ENCODE results near the gene FAM219B. TPM values are rescaled to one million over a fixed set of nuclear protein-coding genes. Genes with fewer than 3 reads are reported as not detected.

Gene FAM219B
- total and polyA plus RNA-seq, 2 of the 4 experiments (the other 2 are of a cell fraction), result 24.9 to 48.7 TPM

GRCh38 chr15:74892931-74893330, 13.7 kb downstream of the FAM219B start:
- Histone ChIP-seq H4K20me1 (ENCODE audit: insufficient read depth, low read length) (no peaks in the 10 kb centered on the region; the same call in 1 of the 2 replicates), H3K36me3 (ENCODE audit: control insufficient read depth, insufficient read depth, low read length) (peaks cover 38% of the 10 kb centered on the region), H3K9ac (ENCODE audit: low read depth, low read length) (no peak overlapping the region), H3K14ac (replicated peaks; ENCODE audit: low read depth, low read length) (no peak overlapping the region), H2BK15ac (ENCODE audit: low read depth, low read length) (no peak overlapping the region), H2AK5ac (ENCODE audit: low read depth, low read length) (no peak overlapping the region), H3K4ac (ENCODE audit: low read depth, low read length) (no peak overlapping the region), H2AK9ac (replicated peaks; ENCODE audit: low read depth, low read length, poor library complexity) (peak overlapping the region; percentile 68), H3K27ac (ENCODE audit: insufficient read depth, low read length) (no peak overlapping the region), H3K4me2 (ENCODE audit: low read depth, low read length) (no peak overlapping the region), H3K23ac (ENCODE audit: low read depth, low read length) (no peak overlapping the region), H4K8ac (ENCODE audit: low read depth in 2 of 2, low read length in 2 of 2) (no peak overlapping the region), H3K27me3 (ENCODE audit: control insufficient read depth, insufficient read depth, low read length) (no peaks in the 10 kb centered on the region), H2BK20ac (ENCODE audit: low read depth, low read length) (no peak overlapping the region), H3K9me3 (ENCODE audit: control insufficient read depth, insufficient read depth, low read length) (no peaks in the 10 kb centered on the region), H3K4me1 (ENCODE audit: control insufficient read depth, insufficient read depth, low read length) (peaks cover 9% of the 10 kb centered on the region), H3K9me1 (ENCODE audit: insufficient read depth, low read length) (peaks cover 24% of the 10 kb centered on the region), H4K5ac (ENCODE audit: low read depth, low read length) (no peak overlapping the region), H3K4me3 (ENCODE audit: insufficient read depth, low read depth, low read length) (no peak overlapping the region), H2AFZ (replicated peaks; ENCODE audit: low read length, poor library complexity) (no peak overlapping the region), H3K56ac (ENCODE audit: extremely low read depth, insufficient read depth, low read length) (no peak overlapping the region), H4K91ac (ENCODE audit: insufficient read depth, low read depth, low read length) (no peak overlapping the region), H3K18ac (ENCODE audit: low read depth, low read length) (no peak overlapping the region), H3K79me1 (ENCODE audit: low read depth in 1 of 2, low read length in 2 of 2) (peaks cover 19 to 37% of the 10 kb centered on the region in 2 experiments; a peak in 3 of 4 replicates), H2BK120ac (ENCODE audit: low read depth, low read length) (no peak overlapping the region), H2BK5ac (ENCODE audit: low read depth, low read length, poor library complexity, severe bottlenecking) (no peak overlapping the region)
- ChIA-PET POLR2A (ENCODE audit: unreplicated experiment) (no interaction called here), CTCF (no interaction called here)
- DNase-seq (no peak), ATAC-seq (ENCODE audit: low read depth) (no peak)
- BruUV-seq (replicated peaks), result no TSS peak
- dilution Hi-C loops (cut with HindIII; ENCODE audit: low sequenced_read_pairs, unreplicated experiment), result no loop called here
- TF ChIP-seq RAD21 (IDR thresholded peaks at IDR 0.05; ENCODE audit: low read length) (no peak), RFX5 (IDR thresholded peaks at IDR 0.05; ENCODE audit: low read depth, low read length) (no peak), CEBPB (IDR thresholded peaks at IDR 0.05; ENCODE audit: low read depth, low read length) (no peak), USF2 (IDR thresholded peaks at IDR 0.05; ENCODE audit: low read depth, low read length) (no peak), SMC3 (IDR thresholded peaks at IDR 0.05; ENCODE audit: low read depth, low read length) (no peak), FOS (IDR thresholded peaks at IDR 0.05; ENCODE audit: low read depth, low read length) (no peak), CHD1 (IDR thresholded peaks at IDR 0.05; ENCODE audit: low read depth, low read length) (no peak), CTCF (conservative IDR thresholded peaks at IDR 0.05; ENCODE audit: low read depth, low read length) (no peak), MAFK (IDR thresholded peaks at IDR 0.05; ENCODE audit: low read depth, low read length) (no peak), MAZ (IDR thresholded peaks at IDR 0.05; ENCODE audit: borderline replicate concordance, low read depth, low read length) (no peak)
- in situ Hi-C loops (cut with MboI; ENCODE audit: low sequenced_read_pairs), result no loop called here
- no CpG with 5 or more reads among the region's 2 CpGs for WGBS, 2 experiments (ENCODE audit: extremely low coverage in 2 of 2, insufficient read length in 1 of 2)
- intact Hi-C loops (cut with micrococcal nuclease), result loop anchor here (5.0 kb wide), 1 partner anchor 51 kb away; the partner anchor contains the start of gene ULK3
